NCI-H1694 (cell line): ENCODE results near the gene BHLHE23.

Experiments
- DNase-seq: peaks from one replicate; lab custom pipeline; 2025; lab: John Stamatoyannopoulos, UW

BHLHE23 gene

DNA sequence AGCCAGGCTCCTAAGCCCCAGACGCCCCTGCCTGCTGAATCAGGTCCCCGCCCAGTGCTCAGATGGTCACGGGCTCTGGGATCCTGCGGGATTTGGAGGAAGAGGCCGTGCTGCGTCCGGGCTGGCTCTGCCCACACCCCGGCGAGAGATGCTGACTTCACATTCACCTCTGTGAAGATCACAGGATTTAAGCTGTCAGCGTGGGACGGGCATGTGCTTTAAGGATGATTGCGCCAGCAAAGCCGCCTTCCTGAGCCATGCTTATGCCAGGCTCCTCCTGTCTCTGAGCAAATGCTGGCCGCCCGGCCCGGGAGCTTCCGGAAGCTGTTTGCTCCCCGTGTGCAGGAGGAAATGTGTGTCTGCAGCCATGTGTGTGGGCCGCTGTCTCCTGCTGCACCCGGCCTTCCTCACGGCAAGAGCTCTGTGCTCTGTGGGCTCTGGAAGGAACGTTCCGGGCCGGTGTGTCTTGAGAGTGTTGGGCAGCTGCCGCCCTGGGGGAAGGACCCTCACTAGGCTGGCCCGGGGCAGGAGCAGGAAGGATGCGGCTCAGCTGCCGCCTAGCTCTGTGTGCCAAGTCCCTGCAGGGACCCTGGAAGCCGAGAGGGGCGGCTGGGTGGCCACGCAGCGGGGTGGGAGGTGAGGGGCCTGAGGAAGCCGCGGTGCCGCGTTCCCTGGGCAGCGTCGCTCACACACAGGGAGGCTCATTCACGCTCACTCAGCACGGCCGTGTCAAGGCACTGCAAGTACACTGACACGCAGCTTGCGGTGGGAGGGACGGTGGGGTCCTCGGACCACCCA, 19.0 kb upstream of the BHLHE23 start:
- no peak for DNase-seq

GRCh38 chr20:63024573-63025392, 18.0 kb upstream of the BHLHE23 start:
- no peak for DNase-seq

- DNase-seq, result no peak
These were observed 17.3 kb upstream of the BHLHE23 start for GRCh38 chr20:63023936-63024571.

GRCh38 chr20:63023071-63023935, 16.5 kb upstream of the BHLHE23 start:
- no peak for DNase-seq

DNA sequence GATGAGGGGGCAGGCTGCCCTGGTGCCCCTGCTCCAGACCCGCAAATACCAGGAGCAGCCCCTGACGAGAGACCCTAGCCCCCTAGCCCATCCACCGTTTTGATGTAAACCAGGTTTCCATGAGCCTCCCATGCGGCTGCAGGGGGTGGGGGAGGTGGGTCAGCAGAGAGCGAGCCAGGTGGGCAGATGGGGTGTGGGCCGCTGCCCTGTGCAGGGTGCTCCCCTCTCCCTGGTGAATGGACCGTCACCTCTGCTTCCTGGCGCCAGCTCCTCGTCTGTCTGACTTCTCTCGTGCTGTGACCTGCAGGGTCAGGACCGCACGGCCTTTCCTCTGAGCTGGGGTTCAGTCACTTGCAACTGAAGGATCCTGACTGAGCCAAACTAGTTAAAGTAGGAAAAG, 15.7 kb upstream of the BHLHE23 start:
- DNase-seq, result no peak

DNA sequence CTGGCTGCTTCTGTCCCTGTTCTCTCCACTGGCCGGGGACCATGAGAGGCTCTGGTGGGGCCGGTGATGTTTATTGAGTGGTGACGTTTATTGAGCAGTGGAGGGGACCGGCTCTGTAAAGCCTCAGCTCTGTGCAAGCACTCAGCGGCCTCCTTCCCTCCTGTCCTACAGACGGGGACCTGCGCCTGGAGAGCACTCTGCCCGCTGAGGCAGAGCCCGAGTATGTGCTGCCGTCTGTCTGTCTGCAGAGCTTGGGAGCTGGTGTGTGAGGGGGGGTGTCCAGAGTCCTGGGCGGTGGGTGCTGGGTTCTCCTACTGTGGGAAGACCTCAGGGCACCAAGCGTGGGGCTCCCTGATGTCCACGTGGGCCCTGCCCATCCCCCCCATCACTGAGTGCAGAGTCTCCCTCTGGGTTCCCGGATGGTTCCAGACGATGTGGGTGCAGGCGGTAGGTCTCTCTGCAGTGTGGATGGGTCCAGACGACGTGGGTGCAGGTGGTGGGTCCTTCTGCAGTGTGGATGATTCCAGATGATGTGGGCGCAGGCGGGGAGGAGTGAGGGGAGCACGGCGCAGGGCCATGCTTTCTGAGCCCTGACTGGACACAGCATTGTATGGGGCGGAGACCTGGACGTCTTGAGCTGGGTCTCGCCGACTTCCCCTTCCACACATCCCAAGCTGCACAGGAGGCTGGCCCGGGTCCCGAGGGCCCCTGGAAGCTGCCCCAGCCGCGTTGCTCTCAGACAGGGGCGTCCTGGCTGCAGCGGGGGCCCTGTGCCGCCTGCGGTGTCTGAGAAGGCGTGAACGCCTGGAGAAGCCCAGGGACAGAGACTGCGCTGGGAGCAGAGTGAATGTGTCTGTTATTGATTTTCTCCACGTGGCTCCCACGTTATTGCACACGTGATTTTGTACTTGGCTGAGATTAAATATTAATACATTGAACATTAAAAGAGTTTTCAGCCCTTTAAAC, 14.9 kb upstream of the BHLHE23 start:
- DNase-seq, result no peak

GRCh38 chr20:63020681-63021080, 13.9 kb upstream of the BHLHE23 start:
- DNase-seq, result no peak

- no peak for DNase-seq
These were observed 11.2 kb upstream of the BHLHE23 start for GRCh38 chr20:63017826-63018411.

DNA sequence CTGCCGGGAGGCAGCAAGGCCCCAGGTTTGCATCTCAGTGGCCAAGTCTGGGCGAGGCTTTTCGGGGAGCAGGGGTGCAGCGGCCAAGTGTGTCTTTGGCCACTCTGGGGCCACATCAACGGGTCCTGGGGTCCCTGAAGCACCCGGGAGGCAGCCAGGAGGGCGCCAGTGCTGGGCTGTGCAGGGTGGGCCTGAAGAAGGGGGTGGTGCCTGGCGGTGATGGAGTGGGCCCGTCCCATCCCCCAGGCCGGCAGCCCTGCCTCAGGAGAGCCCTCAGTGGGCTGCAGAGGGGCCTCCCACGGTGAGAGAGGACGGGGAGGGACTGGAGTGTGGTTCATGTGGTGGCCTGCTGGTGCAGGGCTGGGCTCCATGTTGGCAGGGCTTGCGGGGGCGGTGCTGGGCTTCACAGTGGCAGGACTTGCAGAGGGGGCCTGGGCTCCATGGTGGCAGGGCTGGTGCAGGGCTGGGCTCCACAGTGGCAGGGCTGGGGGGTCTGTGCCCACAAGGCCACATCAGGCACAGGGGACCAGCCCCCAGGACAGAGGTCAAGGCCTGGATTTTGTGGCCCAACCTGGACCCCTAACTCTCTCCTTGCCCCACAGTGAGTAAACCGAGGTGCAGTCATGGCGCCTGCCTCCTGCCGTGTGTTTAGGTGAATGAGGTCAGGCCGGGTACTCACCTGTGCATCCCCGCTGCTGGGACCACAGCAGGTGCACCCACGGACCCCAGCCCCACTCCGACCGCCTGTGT, 10.5 kb upstream of the BHLHE23 start:
- DNase-seq, result no peak

DNA sequence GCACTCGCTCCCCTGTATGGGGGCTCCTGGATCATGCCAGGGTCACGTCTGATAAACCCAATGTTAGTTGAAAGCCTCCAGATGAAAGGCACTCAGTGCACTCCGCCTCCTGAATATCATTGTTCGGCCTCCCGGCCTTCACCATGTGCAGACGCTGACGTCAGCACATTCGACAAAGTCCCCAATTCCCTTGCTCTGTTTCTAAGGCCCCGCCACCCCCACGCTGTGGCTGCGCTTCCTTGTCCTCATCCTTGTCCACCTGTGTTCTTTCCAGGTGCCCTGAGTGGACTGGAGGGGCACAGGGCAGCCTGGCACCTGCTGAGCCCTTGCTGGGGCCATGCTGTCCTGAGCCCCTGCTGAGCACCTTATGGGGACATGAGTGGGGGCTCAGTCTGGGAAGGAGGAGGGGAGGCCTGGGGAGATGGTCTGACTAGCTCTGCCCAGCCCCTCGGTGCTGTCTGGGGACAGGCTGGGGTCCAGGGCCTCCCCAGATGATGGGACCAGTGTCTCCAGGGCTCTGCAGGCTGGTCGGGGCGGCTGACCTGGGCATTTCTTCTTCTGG, 9.8 kb upstream of the BHLHE23 start:
- DNase-seq, result no peak

DNA sequence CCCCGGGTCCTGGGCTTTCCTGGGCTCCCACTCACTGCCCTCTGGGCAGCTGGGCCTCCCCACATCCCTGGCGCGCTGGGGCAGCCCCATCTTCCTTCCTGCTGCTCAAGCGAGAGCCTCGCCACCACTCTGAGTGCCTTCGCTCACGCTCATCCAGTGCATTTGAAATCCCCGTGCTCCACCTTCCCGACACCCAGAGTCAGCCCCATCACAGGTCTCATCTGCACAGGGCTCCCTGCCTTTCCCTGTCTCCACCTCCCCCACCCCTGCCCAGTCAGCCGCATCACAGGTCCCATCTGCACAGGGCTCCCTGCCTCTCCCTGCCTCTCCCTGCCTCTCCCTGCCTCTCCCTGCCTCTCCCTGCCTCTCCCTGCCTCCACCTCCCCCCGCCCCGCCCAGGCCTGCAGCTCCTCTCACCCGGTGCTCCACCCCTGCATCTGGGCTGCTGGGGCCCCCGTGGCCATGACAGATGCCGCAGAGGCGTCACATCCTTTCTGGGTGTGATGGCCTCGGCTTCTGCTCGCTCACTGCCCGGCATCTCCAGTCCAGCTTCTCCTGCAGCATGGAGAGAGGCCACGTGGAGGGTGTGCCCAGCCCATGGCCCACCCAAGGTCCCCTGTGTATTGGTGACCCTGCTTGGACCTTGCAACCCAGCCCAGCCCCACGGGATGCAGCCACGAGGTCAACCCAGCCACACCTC, 9.0 kb upstream of the BHLHE23 start:
- no peak for DNase-seq

DNA sequence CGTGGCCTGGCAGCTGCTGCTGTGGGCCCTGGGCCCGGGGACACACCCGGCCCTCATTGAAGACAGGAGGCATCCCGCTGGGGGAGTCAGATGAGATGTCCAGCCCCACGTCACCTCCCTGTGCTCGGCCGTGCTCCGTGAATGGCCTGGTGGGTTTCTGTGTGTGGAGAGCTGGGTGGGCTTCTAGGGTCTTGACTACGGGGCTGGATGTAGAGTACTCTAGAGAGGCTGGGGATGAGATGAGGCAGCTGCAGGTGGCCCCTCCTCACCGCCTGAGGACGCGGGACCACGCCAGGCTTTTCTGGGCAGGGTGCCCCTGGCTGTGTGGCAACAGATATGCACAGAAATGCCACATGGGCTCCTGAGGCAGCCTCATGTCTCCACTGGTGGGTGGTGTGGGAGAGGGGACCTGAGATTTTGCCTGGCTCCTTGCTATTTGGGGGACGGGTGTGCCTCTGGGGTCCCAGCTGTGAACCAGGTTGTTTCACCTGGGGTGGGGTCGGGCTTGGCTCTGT, 8.4 kb upstream of the BHLHE23 start:
- DNase-seq, result no peak

- DNase-seq, result no peak
These were observed 7.9 kb upstream of the BHLHE23 start for GRCh38 chr20:63014710-63015109.

DNA sequence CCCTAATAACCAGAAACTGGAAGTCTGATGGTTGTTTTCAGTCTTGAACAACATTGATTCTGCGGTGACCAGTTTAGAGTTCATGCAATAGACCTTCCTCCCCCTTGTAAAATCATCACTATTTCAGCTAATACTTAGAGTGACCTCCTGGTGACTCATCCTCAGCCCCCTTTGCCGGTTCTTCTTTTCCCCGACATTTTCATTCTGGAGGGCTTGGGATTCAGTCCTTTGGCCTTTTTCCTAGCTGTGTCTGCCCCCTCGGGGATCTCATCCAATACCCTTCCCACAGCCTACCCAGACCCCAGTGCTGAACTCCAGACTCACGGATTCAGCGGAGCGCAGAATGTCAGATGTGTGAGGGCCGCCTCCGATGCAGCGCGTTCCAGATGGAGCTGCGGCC, 7.5 kb upstream of the BHLHE23 start:
- no peak for DNase-seq

DNA sequence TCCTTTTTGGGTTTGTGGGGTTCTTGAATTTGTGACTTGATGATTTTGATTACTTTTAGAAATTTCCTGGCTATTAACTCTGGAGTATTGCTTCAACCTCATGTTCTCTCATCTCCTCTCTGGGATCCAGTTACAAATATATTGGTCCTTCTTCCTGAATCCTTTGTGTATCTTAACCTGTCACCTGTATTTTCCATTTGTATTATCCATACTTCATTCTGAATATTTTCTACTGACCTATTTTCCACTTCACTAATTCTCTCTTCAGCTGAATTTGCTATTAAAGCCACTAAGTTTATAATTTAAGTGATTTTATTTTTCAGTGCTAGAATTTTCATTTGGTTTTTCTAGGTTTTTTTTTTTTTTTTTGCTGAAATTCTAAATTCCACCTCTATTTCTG, 6.4 kb upstream of the BHLHE23 start:
- DNase-seq, result no peak

- DNase-seq, result no peak
These were observed 5.0 kb upstream of the BHLHE23 start for GRCh38 chr20:63011798-63012197.

GRCh38 chr20:63009988-63010769, 3.4 kb upstream of the BHLHE23 start:
- no peak for DNase-seq
